NOMO-1 treated with DMSO at 0.1 percent for 48 hours (cell line): ENCODE data around the gene BST2.

Source experiments
- DNase-seq: peaks from one replicate; lab custom pipeline; 2025; ENCODE audit not compliant: unreplicated experiment; lab: John Stamatoyannopoulos, UW

BST2 gene, protein sequence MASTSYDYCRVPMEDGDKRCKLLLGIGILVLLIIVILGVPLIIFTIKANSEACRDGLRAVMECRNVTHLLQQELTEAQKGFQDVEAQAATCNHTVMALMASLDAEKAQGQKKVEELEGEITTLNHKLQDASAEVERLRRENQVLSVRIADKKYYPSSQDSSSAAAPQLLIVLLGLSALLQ

DNA sequence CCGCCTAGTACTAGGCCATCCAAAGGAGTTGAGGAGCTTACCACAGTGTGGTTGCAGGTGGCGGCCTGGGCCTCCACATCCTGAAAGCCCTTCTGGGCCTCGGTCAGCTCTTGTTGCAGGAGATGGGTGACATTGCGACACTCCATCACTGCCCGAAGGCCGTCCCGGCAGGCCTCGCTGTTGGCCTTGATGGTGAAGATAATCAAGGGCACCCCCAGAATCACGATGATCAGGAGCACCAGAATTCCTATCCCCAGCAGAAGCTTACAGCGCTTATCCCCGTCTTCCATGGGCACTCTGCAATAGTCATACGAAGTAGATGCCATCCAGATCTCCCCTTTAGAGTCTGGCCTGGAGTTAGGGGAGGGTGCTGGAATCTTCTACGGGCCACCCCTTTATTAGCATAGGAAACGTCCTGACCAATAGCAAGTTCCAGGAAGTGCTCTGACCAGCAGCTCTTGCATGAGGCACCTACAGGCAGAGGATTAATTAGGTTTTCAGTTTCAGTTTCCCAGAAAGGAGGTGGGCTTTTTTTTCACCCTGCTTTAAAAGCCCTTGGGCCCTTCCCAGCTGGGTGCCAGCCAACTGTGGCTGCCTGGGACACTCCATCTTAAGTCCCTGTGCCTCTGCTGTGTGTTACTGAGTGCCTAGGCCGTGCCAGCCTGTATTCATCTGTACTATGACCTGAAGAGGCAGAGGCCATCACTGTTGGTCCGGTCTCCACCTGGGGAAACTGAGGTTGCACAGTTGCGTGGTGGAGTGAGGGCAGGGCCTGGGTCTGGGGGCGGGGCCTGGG lies at the start of gene BST2:
TSS of gene BST2 (minus strand) at position 381 of the 796 bp plus-strand sequence. CDS start at position 326, 55 bp downstream.
- peak; percentile 93 for DNase-seq

DNA sequence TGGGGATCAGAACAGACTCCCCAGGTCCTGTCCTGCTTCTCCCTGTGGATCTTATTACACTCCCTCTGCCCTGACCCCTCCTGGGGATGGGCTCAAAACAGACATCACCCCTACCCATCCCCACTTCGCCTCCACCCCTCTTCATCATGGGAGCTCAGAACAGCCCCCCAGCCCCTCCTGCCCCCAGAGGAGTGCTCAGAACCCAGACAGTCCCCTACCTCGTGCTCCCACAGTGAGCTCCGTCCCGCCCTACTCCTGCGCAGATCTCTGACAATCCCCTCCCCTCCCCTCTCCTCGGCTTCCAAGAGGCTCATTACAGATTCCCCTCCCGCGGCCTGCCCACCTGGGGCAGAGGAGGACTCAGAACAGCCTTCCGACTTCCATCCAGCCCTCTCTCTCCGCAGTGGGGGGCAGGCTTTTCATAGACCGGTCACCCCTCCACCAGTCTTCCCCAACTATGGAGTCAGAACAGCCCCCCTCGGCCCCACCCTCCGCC lies 49.2 kb upstream of the BST2 start:
- no peak for DNase-seq

DNA sequence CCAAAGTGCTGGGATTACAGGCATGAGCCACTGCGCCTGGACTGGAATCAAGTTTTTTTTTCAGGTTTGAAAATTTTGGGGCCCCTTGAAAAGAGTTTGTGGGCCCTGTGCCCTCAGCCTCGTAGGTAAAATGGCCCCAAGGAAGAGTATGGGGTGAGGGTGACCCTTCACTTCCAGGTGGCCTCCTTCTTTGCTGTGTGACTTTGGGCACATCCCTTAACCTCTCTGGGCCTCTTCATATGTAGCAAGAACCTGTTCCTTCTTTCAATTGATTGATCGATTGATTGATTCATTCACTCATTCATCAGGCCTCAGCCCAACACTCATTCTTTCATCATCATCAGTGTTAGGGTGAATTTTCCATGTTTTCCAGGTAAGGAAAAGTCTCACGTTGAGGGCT lies 46.4 kb upstream of the BST2 start:
- DNase-seq, result no peak

DNA sequence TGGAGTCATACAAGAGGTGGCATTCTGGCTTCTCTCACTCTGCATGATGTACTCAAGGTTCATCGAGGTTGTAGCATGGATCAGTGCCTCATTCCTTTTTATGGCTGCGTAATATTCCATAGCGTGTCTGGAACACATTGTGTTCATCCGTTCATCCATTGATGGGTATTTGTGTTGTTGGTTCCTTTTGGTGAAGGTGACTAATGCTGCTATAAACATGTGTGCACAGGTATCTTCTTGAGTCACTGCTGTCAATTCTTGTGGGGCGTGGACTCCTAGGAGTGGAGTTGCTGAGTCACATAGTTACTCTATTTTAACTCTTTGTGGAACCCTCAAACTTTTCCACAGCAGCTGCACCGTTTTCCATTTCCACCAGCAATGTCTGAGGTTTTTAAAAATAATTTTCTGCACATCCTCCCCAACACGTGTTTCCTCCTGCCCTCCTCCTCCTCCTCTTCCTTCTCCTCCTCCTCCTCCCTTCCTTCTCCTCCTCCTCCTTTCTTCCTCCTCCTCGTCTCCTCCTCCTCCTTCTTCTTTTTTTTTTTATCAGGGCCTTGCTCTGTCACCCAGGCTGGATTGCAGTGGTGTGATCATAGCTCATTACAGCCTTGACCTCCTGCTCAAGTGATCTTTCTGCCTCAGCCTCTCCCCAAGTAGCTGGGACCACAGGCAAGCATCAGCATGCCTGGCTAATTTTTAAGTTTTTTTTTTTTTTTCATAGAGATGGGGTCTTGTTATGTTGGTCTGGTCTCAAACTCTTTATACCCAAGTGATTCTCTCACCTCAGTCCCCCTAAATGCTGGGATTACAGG lies 45.0 kb upstream of the BST2 start:
- DNase-seq, result no peak

DNA sequence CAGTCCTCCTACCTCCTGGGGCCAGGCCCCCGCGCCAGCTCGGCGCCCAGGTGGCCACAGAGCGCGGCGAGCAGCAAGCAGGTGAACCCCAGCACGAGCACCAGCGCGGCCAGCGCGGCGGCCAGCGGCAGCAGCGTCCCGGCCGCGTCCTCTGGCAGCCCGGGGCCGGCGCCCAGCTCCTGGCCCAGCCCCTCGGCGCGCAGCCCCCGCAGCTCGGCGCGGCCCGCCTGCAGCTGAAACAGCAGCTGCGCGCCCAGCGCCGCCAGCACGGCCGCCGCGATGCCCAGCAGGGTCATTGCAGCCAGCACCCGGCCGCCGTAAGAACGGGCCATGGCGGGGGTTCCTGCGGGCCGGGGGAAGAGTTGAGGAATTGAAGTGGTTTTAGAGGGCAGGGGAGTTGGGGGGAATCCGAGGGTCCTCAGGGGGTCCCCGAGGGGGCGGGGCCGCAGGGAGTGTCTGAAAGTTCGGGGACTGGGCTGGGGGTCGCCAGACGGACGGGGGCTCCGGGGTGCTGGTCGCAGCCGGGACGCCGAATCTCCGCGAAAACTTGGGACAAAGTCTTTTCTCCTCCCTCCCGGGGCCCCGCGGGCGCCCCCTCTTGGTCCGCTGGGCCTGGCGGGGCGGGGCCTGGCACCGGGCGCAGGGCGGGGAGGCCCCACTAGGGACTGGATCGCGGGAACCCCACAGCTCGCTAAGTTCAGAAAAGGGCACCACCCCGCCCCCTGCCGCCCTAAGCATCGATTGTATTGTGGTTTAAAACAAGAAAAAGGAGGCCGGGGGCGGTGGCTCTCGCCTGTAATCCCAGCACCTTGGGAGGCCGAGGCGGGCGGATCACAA lies 42.9 kb upstream of the BST2 start, which contains the start of gene TMEM221:
TSS of gene TMEM221 (minus strand) at position 538 of the 837 bp plus-strand sequence. CDS start at position 332, 206 bp downstream.
- DNase-seq, result peak; percentile 33

DNA sequence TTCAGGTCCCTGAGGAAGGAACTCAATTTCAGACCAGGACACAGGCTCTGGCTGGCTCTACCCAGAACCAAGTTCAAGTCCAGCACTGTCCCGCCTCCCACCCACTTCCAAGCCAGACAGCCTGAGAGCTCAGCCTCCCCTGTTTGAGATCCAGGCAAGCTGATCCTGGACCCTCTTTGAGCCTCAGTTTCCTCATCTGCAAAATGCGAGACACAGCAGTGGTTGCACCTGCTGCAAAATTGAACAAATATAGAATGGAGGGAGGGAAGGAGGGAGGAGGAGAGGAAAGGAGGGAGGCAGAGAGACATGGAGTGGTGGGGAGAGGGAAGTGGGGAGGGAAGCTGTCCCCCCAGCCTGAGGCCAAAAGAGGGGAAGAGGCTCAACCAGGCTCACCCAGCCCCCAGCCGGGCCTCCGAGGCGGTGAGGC lies 42.3 kb upstream of the BST2 start:
- no peak for DNase-seq

DNA sequence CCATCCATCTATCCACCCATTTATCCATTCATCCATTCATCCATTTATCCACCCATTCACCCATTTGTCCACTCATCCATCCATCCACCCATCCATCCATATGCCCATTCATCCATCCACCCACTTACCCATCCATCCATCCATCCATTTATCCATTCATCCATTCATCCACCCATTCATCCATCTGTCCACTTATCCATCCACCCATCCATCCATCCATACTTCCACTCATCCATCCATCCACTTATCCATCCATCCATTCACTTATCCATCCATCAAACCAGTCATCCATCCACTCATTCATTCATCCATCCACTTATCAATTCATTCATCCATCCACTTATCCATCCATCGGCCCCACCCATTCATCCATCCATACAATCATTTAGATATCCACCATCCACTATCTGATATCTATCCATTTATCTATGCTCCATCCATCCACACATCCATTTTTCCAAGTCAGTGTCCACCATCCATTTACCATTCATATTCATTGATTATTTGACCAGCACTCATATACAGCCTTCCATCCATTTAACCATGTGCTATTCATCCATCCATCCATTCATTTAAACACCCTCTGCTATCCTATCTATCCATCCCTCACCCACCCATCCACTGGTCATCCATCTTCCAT lies 40.2 kb upstream of the BST2 start:
- no peak for DNase-seq

DNA sequence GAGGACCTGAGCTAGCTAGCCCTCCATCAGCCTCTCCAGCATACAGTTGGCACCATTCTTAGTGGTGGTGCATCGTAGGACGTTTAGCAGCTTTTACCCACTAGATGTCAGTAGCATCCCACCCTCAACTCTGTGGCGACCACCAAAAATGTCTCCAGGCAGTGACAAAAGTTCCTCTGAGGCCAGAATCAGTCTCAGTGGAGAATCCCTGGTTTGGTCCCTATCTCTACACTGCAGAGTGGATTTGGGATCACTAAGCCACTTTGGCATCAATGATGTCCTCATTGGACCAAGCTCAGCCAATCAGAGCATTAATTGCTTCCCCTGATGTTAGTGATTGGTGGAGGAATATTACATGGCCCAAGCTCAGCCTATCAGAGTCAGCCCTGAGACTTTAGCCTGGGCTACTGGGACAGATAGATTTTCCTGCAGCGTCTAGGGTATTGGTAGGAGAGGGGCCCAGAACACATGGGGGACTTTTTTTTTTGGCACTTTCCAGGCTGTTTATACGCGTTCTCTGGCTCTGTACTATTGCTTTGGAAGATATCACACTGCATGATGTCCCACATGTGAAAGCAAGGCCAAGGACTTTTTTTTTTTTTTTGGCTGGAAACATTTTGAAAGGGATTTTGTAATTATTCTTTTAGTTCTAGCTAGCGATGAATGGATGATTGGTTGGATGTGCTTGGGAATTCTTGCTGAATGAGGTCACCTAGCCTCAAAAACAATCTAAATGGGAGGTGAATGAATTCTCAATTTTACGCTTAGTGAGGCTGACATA lies 36.0 kb upstream of the BST2 start:
- peak; percentile 14 for DNase-seq

DNA sequence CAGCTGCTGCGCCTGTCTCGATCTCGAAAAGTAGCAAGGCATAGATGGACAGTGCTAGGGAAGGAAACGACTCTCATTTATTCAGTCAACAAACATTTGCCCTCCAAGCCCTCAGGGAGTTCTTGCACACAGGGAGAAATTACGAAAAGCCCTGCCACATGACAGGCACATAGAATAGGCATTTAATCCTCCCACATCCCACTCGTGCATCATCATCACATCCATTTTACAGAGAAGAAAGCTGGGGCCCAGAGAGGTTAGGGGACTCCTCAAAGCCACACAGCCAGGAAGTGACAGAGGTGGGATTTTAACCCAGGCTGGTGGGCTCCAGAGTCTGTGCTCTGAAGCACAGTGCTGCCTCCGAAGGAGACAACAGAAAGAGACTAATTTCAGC lies 31.4 kb upstream of the BST2 start:
- no peak for DNase-seq

DNA sequence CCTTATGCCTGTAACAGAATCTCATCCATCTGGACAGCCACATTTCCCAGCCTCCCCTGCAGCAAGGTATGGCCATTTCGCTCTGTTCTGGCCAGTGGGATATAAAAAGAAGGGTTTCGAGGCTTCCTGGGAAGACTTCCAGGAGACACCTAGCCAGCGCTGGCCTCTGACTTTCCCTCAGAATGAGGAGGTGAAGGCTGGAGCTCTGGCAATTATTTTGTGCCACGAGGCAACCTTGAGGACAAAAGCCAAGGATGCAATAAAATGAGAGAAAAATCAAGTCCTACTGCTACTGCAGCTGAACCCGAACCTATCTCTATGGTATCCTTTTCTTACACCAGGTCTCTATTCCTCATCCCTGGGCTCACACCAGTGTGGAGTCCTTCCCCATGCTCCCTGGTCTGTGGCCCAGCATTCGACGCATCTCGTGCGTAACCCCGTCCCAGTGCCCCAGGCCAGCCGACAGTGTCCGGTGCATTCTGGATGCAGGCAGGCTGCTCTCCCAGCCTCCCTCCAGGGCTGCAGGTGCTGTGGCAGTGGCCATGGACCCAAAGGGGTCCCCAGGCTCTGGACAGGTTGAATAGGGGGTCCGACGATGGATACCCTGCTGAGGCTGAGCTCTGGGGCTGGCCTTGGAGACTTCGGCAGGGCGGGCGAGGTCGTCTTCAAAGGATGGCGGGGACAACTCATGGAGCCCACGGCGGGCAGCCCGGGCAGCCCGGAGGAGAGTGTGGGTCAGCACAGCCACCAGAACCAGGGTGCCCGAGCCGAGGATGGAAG lies 30.9 kb upstream of the BST2 start:
- DNase-seq, result no peak

DNA sequence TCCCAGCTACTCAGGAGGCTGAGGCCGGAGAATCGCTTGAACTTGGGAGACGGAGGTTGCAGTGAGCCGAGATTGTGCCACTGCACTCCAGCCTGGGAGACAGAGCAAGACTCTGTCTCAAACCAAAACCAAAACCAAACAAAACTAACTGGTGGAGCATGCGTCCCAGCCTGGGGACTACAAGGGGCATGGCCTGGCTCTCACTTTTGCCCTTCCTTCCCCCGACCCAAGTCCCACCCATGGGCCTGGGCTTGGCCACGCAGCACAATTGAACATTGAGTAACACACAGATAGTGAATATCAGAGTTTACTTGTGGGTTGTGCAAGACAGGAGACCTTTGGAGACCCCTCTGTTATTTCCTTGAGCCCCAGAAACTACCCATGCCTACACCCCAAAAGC lies 29.8 kb upstream of the BST2 start:
- DNase-seq, result no peak

DNA sequence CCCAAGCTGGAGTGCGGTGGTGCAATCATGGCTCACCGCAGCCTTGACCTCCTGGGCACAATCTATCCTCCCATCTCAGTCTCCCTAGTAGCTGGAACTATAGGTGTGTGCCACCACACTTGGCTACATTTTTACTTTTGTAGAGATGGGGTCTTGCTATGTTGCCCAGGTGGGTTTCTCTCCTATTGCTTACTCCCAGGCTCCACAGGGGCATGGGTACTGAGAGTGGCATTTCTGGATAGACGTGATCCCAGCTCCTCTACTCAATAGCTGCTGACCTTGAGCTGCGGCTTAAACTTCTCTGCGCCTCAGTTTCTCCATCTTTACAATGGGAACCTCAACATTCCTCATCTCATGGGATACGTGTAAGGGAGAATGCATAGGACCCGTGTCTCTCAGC lies 26.0 kb upstream of the BST2 start:
- no peak for DNase-seq

DNA sequence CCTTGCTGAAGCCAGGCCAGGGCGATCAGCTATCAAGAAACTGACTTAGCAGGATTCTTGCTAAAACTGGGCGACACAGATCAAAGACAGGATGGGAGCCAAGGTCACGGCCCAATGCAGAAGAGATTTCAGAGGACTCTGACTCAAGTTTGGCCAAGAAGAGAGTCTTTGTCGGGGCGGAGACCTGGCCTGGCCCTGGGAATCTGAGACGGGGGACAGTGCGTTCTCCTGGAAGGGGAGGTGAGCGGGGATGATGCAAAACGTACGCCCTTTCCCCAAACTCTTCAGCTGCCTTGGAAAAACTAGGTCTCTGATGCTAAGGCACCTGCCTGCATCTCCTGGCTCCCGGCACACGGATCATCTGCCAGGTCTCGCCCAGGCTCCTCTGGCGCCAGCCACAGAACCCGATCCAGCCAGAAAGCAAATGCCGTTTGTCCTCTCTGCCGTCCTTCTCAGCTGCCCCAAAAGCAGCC lies 24.2 kb upstream of the BST2 start:
- DNase-seq, result no peak

DNA sequence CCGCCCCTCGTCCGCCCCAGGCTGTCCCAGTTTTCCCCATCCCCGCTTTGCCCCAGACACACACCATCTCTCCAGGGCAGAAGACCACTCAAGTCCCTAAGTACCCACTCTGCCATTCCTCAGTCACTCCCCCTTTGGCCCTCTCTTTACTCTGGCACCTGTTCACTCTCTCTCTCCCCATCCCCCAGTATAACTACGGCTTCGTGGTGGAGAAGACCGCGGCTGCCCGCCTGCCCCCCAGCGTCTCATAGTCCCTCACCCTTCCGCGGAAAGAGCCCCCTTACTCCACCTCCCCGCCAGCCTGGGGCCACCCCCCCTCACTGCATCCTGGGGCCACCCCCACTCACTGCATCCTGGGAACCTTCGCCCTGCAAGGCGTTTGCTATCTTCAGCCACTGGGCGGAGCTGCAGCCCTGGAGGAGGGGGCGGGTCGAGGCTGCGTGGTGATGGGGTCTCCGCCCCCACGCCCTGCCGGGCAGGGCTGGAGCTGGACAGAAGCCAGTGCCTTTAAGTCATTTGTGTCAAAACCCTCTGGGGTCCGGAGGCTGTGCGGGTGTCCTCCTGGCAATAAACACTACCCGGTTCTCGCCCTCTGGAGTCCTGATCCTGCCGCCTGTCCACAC lies 19.4 kb upstream of the BST2 start:
- no peak for DNase-seq

DNA sequence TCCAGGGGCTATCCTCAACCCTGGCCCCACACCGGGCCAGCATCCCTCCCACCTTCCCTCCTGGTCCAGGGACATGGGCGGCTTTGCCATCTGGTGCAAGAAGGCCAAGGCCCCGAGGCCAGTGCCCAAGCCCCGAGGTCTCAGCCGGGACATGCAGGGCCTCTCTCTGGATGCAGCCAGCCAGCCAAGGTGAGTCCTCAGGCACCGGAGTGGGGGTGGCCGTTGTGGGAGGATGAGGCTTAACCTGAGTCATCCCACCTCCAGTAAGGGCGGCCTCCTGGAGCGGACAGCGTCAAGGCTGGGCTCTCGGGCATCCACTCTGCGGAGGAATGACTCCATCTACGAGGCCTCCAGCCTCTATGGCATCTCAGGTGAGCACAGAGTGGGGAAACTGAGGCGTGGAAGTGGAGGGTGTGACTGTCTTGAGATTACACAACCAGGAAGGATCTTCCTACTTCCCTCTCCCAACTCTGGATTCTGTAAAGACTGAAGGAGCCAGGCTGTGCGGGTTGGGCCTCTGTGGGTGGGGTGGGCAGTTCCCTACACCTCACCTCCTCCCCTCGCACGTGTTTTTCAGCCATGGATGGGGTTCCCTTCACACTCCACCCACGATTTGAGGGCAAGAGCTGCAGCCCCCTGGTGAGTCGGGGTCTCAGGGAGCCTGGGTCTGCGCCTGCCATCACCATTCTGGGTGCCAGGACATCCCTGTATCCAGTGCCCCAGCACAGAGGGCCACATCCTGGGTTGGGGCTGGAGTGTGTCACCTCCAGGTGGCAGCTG lies 18.2 kb upstream of the BST2 start:
- no peak for DNase-seq

DNA sequence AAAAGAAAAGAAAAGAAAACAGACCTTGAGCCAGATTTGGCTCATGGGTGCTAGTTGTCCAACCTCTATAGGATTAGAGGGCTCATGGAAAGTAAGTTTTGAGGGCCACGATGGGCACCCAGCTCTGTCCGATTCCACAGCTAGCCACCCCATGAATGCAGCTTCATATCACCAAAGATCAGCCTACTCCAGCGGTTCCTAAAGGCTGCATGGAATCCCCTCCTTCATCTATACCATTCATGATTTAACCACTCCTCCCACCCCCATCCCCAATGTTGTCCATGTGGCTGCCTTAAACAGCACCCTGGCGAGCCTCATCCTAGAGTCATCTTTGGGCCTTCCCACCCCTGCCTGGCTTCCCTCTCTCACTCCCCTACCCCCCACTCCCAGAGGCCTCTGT lies 16.5 kb upstream of the BST2 start:
- no peak for DNase-seq

DNA sequence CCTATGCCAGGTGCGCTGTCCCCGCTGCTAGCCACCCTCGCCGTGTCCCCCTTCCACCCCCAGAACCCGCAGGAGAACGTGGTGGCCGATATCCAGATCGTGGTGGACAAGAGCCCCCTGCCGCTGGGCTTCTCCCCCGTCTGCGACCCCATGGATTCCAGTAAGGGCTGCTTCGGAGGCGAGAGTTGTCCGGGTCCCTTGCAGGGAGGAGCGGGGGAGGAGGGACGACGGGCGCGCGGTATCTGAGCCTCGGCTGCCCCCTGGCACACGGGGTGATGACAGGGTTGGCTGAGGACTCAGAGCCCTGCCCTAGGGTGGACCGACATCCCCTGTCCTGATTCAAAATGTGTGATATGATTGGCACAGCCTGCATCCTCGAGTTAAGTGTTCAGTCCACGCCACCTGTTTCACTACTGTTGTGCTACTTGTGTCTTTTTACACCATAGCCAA lies 15.1 kb upstream of the BST2 start:
- peak; percentile 10 for DNase-seq
